Measurements from ENCODE around the gene FBRSL1.

Gene FBRSL1

DNA sequence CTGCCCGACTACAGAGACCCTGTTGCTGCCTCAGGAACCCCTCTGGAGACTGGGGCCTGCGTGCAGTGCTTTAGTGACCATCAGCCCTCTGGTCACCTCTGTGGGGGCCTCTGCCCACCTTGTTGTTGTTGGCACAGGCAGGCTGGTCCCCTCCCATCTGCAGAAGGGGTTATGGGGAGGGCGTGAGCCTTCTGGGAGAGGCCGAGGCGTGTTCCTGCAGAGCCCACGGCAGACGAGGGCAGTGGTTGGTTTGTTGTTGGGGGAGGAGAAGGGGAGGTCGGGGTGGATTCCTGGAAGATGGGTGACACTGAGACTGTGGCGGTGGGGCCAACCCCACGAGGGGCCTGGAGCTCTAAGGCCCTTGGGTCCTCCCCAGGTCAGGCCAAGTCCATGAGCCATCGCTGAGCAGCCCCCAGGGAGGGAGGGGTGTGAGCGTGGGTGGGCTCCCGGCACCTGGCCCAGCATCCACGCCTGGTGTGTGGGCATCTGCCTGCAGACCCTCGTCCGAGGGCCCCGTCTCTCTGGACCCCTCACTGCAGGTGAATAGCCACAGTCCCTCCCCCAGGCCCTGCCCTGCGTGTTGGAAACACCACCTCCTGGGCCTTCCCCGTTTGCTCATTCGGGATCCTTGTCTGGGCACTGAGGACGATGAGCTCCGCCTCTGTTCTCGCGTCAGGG, 23.6 kb downstream of the FBRSL1 start:
- DNase-seq: no peak

- DNase-seq: no peak
These were observed 24.4 kb downstream of the FBRSL1 start for GRCh38 chr12:132514216-132514820.

DNA sequence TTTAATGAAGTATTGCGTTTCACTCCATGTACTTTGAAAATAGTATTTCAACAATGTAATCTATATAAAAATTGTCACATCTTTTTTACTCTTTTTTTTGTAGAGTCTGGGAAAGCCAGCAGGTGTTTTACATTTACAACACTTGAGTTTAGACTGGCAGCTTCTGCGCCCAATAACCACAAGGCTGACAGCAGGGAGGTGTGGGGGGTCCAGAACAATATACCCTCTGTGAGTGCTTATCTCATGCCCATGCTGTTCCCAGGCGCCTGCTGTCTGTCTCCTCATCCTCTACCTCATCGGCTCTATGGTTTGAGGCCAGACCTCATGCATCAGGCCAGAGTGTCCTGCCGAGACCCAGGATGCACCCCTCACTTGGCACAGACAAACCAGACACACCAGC, 24.9 kb downstream of the FBRSL1 start:
- no peak for DNase-seq

- no peak for DNase-seq
These were observed 26.4 kb downstream of the FBRSL1 start for GRCh38 chr12:132516095-132517012.

DNA sequence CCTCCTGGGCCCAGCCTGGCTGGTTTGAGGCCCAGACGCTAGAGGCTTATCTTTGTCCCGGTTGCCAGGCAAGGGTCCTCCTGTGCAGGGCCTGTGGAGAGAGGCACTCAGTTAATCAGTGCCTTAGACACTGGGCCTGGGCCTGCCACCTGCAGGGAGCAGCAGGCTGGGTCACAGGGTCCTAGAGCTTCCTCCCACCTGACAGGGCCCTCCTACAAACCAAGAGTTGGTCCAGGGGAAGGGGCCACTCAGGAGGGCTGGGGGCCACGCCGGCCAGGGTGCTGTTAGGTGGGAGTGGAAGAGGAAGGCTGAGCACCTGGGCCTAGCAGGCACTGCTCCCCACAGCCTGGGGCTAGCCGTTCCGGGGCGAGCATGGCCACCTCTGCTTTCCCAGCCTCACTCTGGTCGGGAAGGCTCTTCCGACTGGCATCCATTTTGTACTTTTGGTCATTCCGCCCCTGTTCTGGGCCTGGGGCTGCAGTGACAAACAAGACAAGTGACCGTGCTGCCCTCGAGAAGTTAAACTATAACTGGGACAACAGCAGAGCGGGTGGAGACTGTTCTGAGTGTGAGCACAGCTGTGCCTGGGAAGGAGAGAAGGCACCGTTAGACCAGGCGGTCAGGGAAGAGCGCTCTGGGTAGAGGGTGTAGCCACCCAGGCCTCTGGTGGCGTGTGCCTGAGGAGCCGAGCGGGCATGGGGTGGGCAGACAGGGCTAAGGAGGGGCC, 27.2 kb downstream of the FBRSL1 start:
- DNase-seq: no peak

DNA sequence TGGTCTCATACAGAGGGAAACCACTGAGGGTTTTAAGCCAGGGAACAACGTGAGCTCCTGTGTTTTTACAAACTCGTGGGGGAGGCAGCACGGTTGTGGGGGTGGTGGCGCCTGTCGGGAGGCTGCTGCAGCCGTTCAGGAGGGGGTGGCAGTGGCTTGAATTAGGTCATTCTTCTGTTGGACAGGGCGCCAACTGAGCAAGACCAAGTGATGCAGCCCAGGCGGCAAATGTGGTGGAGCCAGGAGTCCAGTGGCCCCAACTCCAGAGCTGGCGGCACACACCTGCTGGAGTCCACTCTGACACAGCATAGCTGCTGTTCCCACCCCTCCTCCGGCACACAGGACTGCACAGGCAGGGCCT, 27.8 kb downstream of the FBRSL1 start:
- DNase-seq: no peak

DNA sequence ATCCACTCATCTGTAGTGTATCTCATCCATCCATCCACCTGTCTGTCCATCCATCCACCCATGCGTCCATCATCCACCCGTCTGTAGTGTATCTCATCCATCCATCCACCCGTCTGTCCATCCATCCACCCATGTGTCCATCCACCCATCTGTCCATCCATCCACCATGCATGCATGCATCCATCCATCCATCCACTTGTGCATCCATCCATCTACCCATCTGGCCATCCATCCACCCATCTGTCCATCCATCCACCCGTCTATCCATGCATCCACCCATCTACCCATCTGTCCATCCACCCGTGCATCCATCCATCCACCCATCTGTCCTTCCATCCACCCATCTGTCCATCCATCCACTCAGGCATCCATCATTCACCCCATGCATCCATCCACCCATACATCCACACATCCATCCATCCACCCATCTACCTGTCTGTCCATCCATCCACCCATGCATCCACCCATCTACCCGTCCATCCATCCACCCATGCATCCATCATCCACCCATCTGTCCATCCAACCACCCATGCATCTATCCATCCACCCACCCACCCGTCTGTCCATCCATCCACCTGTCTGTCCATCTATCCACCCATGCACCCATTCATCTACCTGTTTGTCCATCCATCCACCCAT, 28.5 kb downstream of the FBRSL1 start:
- no peak for DNase-seq

DNA sequence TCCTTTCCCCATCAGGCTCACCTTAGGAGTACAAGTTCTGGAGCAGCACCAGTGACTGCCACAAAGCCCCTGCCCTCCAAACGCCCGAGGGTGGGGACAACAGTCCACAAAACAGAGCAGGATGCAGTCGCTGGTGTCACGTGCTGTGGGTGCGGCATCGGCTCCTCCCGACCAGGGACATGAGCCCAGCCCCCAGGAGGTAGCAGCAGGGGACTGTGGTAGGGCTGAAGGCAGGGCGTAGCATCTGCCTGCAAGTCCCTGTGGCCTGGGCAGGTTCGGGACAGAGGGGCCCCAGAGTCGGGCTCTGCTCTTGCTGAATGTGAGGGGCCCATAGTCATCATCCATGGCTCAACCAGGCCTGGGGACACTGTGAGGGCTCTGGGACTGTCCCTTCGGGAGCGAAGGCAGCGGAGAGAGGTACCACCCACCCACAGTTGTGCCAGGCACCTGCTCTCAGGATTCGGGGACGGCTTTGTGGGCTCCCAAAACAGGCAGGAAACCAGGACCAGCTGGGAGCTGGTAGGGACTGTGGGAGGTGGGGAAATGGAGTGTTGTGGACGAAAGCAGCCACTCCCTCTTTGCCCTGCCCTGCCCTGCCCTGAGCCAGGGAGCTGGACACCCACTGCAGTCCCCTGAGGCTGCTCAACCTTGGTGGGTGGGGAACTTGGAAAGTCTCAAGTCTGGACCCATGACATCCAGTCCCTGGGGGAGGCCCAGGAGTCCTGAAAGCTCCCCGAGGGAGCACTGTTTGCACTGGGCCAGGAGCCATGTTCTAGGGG, 30.7 kb downstream of the FBRSL1 start:
- DNase-seq: no peak

GRCh38 chr12:132521200-132521580, 31.2 kb downstream of the FBRSL1 start:
- no peak for DNase-seq

DNA sequence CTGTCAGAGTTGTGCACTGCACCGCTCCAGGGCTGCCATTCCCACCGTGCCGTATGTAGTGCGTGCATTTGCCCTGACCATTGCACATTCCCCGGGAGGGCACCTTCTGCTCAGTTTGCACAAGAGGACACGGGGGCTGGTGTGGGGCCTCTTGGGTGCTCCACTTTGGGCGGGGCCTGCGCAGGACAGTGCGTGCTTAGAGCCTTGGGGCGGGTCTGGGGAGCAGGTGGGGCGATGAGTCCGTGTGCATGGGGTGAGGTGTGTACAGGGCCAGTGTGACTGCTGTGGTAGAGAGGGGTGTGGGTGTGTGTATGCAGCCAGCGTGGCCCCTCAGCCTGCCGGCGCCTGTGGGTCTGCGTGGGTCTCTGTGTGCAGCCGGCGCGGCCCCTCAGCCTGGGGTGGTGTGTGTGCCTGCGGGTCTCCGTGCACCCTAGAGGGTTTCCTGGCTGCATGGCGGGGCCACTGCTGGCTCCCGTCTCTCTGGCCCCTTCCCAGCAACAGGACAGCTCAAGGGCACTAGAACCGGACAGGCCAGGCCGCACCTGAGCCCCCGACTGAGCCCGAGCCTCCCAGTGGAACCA, 31.9 kb downstream of the FBRSL1 start:
- no peak for DNase-seq

DNA sequence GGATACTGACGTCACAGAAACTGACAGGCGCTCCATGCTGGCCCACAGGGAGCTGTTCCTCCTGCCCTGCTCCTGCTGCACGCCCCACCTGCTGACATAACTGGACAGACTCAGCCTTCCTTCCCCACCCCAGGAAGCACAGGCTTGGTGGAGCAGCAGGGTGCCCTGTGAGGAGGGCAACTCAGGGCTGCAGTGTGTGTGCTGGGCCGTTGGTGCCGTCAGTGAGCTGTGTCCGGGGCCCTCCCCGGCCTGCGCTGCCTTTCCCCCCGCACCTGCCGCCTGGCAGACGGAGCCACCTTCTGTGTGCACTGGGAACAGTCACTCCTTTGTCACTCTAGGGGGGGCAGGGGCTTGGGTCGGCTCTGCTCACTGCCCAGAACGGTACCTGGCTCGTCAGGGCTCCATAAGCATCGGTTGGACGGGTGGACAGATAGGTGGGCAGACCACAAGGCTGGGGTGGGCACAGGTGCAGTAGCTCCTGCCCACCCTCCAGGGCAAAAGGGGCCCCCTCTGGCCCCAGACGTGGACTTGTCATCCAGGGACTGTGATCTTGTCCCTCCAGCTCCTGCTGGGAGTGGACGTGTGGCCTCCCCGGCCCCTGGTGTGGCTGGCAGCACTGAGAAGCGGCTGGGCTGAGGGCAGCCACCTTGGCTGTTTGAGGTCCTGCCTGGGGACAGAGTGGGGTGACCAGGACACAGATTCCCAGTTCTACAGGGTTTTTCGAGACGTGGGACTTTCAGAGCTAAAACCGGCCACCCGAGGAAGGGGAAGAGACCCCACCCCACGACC, 32.8 kb downstream of the FBRSL1 start:
- DNase-seq: no peak

DNA sequence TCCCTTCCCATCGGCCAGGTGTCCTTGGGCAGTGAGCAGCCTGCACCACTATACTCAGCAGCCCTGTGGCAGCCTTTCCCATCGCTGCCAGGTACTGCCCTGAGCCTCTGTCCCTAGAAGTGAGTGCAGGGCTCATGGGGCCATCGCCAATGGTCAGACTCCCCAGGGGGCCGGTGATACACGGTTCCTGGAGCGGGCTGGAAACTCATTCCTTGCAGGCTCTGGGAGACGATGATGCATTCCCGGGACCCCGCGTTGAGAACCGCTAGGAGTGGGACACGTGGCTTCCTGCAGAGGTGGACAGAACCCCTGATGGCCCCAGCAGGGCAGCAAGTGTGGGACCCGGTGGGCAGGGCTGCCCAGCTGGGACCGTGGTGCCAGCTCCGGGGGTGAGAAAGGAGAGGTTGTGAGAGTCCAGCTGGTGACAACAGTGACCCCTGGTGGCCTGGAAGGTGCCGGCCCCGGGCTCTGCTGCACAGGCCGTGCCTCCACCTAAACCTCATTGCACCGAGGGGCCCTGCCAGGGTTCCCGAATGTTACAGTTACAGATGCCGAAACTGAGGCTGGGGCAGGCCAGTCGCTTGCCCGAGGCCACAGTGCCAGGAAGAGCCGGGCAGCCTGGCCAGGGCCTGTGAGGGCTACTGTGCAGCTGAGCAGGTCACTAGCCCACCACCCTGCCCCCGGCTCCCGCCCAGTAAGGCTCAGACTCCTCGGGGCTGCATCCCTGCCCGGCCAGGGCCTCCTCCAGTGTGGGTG, 33.8 kb downstream of the FBRSL1 start:
- DNase-seq: peak; percentile 78

- DNase-seq: no peak
These were observed 34.5 kb downstream of the FBRSL1 start for GRCh38 chr12:132524405-132524804.

DNA sequence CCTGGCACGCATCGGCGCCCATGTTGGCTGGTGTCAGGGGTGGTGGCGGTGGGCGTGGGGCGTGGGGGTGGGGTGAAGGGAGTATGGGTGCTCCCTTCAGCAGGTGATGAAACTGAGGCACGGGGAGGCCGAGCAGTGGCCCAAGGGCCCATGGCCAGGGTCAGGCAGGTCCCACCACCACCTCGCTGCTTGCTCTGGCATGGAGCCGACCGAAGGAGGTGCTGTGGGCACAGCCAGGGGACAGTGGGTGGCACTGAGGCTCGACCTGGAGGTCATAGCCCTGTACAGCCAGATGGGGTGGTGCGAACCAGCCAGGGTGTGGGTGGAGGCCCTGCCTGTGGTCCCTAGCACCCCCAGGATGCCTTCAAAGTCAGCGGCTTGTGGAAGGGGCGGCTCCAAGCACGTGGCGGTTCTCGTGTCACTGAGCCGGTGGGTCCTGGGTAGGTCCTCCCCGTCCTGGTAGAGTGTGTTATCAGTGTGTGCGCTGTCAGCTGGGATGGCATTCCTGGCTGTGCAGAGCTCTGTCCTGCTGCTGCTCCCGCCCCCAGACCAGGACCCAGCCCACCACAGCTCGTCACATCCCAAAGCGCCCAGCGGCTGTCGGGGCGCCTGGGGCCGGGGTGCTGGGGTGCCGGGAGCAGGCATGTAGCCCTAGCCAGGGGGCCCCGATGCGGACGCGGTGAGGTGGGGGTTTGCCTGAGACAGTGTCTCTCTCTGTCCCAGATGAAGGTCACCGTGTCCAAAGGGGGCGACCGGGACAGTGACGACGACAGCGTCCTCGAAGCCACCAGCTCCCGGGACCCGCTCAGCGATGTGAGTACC, 35.3 kb downstream of the FBRSL1 start:
- DNase-seq: no peak

DNA sequence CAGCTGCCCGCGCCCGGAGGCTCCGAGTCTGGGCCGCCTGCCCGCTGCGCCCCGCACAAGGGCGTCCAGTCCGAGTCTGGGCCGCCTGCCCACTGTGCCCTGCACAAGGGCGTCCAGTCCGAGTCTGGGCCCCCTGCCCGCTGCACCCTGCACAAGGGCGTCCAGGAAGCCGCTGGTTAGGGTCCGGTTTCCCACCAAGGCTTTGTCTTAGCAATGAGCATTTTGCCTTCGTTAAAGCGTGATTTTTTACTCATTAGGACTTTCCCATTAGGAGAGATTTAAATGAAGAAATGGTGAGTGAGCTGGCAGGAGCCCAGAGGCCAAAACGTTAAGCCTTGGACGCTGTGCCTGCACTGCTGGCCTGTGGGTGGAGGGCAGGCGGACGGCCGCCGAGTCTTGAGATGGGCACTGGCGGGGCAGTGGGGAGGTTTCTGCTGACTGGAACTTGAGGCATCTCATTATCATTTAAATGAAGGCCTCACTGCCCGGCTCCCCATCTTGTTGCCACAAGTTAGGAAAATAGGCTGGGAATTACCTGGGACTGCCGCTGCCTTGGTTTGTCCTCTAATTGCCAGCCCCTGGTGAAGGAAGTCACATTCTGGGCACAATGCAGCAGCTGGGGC, 36.0 kb downstream of the FBRSL1 start:
- DNase-seq: no peak

DNA sequence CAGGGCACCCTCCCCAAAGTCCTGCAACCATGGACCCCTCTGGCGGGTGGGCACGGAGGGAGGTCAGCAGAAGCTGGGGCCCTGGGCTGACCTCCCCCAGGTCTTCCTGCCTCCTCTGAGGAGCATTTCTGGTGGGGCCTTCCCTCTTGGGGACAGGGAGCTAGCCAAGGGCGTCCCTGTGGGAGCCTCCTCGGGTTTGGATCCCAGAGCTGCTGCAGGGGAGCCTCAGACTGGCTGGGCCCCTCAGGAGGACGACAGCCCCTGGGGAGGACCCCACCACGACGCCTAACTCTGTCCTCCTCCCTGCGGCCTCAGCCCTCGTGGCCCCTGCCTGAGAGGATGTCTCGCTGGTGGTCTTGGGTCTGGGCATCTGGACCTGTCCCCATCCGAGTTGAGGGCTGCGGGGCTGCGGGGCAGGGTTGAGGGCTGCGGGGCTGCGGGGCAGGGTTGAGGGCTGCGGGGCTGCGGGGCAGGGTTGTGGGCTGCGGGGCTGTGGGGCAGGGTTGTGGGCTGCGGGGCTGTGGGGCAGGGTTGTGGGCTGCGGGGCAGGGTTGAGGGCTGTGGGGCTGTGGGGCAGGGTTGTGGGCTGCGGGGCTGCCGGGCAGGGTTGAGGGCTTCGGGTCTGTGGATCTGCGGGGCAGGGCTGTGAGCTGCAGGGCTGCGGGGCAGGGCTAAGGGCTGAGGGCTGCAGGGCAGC, 37.4 kb downstream of the FBRSL1 start:
- DNase-seq: no peak

DNA sequence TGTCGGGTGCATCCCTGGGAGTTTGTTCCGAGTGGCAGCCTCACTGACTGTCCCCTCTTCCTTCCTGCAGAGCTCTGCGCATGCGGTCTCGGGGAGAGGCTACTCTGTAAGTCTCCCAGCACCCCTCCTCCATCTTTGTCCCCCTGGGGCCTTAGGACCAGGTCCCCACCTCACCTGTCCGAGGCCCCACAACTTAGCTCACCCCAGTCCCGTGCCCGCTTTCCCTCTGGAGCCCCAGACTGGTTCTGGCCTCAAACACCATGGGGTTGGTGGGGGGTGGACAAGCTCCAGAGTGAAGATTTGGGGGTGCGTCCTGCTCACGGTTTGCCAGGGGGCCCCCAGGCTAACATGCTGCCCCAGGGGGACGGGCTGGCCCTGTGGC, 37.9 kb downstream of the FBRSL1 start:
- no peak for DNase-seq

DNA sequence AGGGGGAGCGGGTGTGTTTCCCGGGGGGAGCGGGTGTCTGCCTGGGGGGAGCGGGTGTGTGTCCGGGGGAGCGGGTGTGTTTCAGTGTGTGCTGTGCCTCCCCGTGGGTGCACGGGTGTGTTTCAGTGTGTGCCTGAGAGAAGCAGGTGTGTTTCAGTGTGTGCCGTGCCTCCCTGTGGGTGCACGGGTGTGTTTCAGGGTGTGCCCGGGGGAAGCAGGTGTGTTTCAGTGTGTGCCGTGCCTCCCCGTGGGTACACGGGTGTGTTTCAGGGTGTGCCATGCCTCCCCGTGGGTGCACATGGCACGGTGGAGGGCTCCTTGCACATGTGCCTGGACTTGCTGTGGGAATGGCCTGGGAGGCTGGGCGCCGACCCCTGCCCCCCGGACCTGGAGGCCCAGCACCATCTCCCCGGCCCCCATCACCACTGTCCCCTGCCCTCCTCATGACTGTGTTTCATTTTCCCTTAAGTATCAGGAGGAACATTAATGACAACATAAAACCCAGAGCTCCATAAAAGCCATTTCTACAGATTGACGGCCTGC, 38.7 kb downstream of the FBRSL1 start:
- DNase-seq: no peak
